Astrocyte (in vitro differentiated cells and primary cell): ENCODE results near the gene MCAT. TPM values are rescaled to one million over a fixed set of nuclear protein-coding genes. Genes with fewer than 3 reads are reported as not detected.

ENCODE experiments used
- DNase-seq: peaks from one replicate; pipeline ENCODE4 v3.0.0-alpha.2; 2010; ENCODE audit warnings: low read depth
- FAIRE-seq: peaks from 2 replicates; lab custom pipeline; 2011; peaks lifted over from hg19 to GRCh38; lab: Jason Lieb, UNC
- H2AFZ ChIP-seq: 2 replicates; pipeline ENCODE4 v1.6.0; 2012; ENCODE audit warnings: low read depth, low read length, inconsistent platforms
- H3K27ac ChIP-seq: 2 replicates; pipeline ENCODE4 v1.5.1; 2011; ENCODE audit warnings: low read depth, low read length, inconsistent platforms
- H3K27me3 ChIP-seq: 2 replicates; pipeline ENCODE4 v1.6.0; 2011; ENCODE audit warnings: low read length, inconsistent platforms; ENCODE audit not compliant: insufficient read depth
- H3K36me3 ChIP-seq: 2 replicates; pipeline ENCODE4 v1.5.1; 2011; ENCODE audit warnings: low read length, inconsistent platforms; ENCODE audit not compliant: insufficient read depth
- H3K4me1 ChIP-seq: 2 replicates; pipeline ENCODE4 v1.5.1; 2011; ENCODE audit warnings: low read length, inconsistent platforms; ENCODE audit not compliant: insufficient read depth
- H3K4me2 ChIP-seq: 2 replicates; pipeline ENCODE4 v1.6.0; 2012; ENCODE audit warnings: low read length, inconsistent platforms
- H3K4me3 ChIP-seq: 2 replicates; pipeline ENCODE4 v1.5.1; 2011; ENCODE audit warnings: low read depth, mild to moderate bottlenecking, low read length, inconsistent platforms; ENCODE audit not compliant: insufficient read depth
- H3K79me2 ChIP-seq: 2 replicates; pipeline ENCODE4 v1.6.0; 2012; ENCODE audit warnings: mild to moderate bottlenecking, low read length, inconsistent platforms; ENCODE audit not compliant: insufficient read depth
- H3K9ac ChIP-seq: 2 replicates; pipeline ENCODE4 v1.6.0; 2012; ENCODE audit warnings: mild to moderate bottlenecking, low read length, inconsistent platforms
- H3K9me3 ChIP-seq: 2 replicates; pipeline ENCODE4 v1.5.1; 2012; ENCODE audit warnings: low read depth, mild to moderate bottlenecking, low read length, inconsistent platforms; ENCODE audit not compliant: insufficient read depth
- H4K20me1 ChIP-seq: 2 replicates; pipeline ENCODE4 v1.6.0; 2012; ENCODE audit warnings: low read length, inconsistent platforms; ENCODE audit not compliant: insufficient read depth
- H3K27ac Mint-ChIP-seq: one replicate; pipeline ENCODE4 v1.8.0; 2021; ENCODE audit warnings: mild to moderate bottlenecking, mixed read lengths; ENCODE audit not compliant: unreplicated experiment
- H3K27me3 Mint-ChIP-seq: one replicate; pipeline ENCODE4 v1.8.0; 2021; ENCODE audit warnings: low read depth, mixed read lengths; ENCODE audit not compliant: unreplicated experiment
- H3K36me3 Mint-ChIP-seq: one replicate; pipeline ENCODE4 v1.8.0; 2021; ENCODE audit warnings: low read depth, mixed read lengths; ENCODE audit not compliant: unreplicated experiment
- H3K4me1 Mint-ChIP-seq: one replicate; pipeline ENCODE4 v1.8.0; 2021; ENCODE audit warnings: low read depth, mixed read lengths; ENCODE audit not compliant: unreplicated experiment
- H3K4me3 Mint-ChIP-seq: one replicate; pipeline ENCODE4 v1.8.0; 2021; ENCODE audit warnings: mild to moderate bottlenecking, moderate library complexity, mixed read lengths; ENCODE audit not compliant: unreplicated experiment
- H3K9me3 Mint-ChIP-seq: one replicate; pipeline ENCODE4 v1.8.0; 2021; ENCODE audit warnings: mild to moderate bottlenecking, mixed read lengths; ENCODE audit not compliant: unreplicated experiment
- EZH2 ChIP-seq: IDR thresholded peaks from 2 replicates; pipeline ENCODE4 v1.6.1; 2012; ENCODE audit warnings: mild to moderate bottlenecking, low read length, inconsistent platforms; ENCODE audit not compliant: insufficient read depth
- total RNA-seq: library from RNA; stranded (reverse); gene quantifications from 2 replicates; pipeline ENCODE4 v1.2.1, GENCODE V29; 2021
- TF ChIP-seq, protein P1 (sequence below): IDR thresholded peaks from 2 replicates; pipeline ENCODE4 v1.5.1; 2011; ENCODE audit warnings: low read depth, mild to moderate bottlenecking, inconsistent platforms, low read length, moderate library complexity; ENCODE audit not compliant: insufficient read depth

MCAT gene
- total RNA-seq, 1 donor from 2014 or later: 15.1 TPM

- Mint-ChIP-seq H3K27ac (no peak overlapping the region), H3K36me3 (peaks cover 12% of the 10 kb centered on the region), H3K27me3 (no peaks in the 10 kb centered on the region), H3K4me3 (no peak overlapping the region), H3K4me1 (no peaks in the 10 kb centered on the region), H3K9me3 (no peaks in the 10 kb centered on the region)
- H4K20me1 ChIP-seq: peaks cover 3% of the 10 kb centered on the region
- no peaks in the 10 kb centered on the region for H3K9me3 ChIP-seq
- H3K4me1 ChIP-seq: no peaks in the 10 kb centered on the region
- FAIRE-seq: no peak
- H2AFZ ChIP-seq: no peak overlapping the region
- no peak overlapping the region for H3K4me2 ChIP-seq
- H3K27ac ChIP-seq: no peak overlapping the region
- no peaks in the 10 kb centered on the region for H3K79me2 ChIP-seq
- H3K36me3 ChIP-seq: no peaks in the 10 kb centered on the region
- TF ChIP-seq, protein P1, sequence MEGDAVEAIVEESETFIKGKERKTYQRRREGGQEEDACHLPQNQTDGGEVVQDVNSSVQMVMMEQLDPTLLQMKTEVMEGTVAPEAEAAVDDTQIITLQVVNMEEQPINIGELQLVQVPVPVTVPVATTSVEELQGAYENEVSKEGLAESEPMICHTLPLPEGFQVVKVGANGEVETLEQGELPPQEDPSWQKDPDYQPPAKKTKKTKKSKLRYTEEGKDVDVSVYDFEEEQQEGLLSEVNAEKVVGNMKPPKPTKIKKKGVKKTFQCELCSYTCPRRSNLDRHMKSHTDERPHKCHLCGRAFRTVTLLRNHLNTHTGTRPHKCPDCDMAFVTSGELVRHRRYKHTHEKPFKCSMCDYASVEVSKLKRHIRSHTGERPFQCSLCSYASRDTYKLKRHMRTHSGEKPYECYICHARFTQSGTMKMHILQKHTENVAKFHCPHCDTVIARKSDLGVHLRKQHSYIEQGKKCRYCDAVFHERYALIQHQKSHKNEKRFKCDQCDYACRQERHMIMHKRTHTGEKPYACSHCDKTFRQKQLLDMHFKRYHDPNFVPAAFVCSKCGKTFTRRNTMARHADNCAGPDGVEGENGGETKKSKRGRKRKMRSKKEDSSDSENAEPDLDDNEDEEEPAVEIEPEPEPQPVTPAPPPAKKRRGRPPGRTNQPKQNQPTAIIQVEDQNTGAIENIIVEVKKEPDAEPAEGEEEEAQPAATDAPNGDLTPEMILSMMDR: no peak
- TF ChIP-seq EZH2: no peak
- no peak overlapping the region for H3K9ac ChIP-seq
- no peak for DNase-seq
- no peak overlapping the region for H3K4me3 ChIP-seq
- no peaks in the 10 kb centered on the region for H3K27me3 ChIP-seq
Observed at GRCh38 chr22:43174941-43175531, 31.8 kb upstream of the MCAT start.

DNA sequence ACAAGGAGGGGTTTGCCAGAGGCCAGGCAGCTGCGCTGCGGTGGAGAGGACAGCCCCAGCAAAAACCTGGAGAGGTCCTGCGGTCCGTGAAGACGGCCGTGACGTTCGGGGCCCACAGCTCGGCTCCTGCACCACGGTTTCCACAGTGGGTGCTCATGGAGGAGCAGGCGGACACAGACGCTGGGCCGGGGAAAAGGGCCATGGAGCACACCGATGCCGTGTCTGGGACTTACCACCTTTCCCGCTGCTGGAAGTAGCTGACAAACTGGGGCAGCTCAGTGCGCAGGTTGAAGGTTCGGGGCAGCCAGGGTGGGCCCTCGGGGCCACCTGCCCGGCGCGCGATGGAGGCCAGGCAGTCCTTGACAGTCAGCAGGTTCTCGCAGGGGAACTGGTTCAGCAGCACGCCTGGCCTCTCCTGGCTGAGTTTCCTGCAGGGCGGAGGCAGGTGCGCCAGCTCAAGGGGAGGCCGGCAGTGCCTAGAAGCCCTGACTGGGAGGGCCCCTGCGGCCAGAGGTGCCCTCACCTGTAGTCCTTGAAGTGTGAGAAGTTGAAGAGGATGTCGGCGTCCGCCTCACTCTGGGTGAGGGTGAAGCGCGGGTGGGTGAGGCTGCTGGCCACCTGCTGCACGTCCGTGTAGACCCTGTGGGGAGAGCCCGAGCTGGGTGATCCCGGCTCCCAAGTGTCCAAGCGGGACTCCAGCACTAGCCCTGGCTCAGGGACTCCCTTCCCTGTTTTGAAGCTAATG, 30.9 kb upstream of the MCAT start:
- Histone ChIP-seq H3K9ac (no peak overlapping the region), H3K27me3 (no peaks in the 10 kb centered on the region), H3K4me2 (no peak overlapping the region), H2AFZ (no peak overlapping the region), H3K9me3 (no peaks in the 10 kb centered on the region), H3K4me3 (no peak overlapping the region), H3K79me2 (no peaks in the 10 kb centered on the region), H4K20me1 (no peaks in the 10 kb centered on the region), H3K36me3 (no peaks in the 10 kb centered on the region), H3K27ac (no peak overlapping the region), H3K4me1 (no peaks in the 10 kb centered on the region)
- TF ChIP-seq, protein P1: no peak
- no peak for TF ChIP-seq EZH2
- DNase-seq: no peak
- no peaks in the 10 kb centered on the region for H3K9me3 Mint-ChIP-seq
- H3K4me3 Mint-ChIP-seq: no peak overlapping the region
- no peak overlapping the region for H3K27ac Mint-ChIP-seq
- H3K27me3 Mint-ChIP-seq: no peaks in the 10 kb centered on the region
- FAIRE-seq: no peak
- H3K4me1 Mint-ChIP-seq: no peaks in the 10 kb centered on the region
- H3K36me3 Mint-ChIP-seq: peaks cover 5% of the 10 kb centered on the region

DNA sequence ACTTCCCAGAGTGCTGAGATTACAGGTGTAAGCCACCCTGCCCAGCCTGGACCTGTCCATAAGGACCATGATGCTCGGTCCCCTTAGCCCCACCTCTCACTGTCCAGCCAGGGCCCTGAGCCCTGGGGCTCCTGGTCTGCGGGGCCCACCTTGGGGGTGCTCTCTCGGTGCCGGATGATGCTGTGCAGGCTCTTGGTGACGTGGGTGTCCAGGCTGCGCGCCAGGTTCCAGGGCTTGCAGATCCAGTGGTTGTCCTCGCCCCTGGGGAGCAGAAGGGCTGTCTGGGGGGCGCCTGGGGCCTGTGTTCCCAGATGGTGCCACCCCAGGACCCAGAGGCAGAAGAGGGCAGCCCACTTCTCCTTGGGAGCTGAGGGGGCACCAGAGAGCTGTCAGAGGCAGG, 30.4 kb upstream of the MCAT start:
- Mint-ChIP-seq H3K27ac (no peak overlapping the region), H3K4me3 (no peak overlapping the region), H3K4me1 (peaks cover 4% of the 10 kb centered on the region), H3K36me3 (peaks cover 4% of the 10 kb centered on the region), H3K9me3 (no peaks in the 10 kb centered on the region), H3K27me3 (no peaks in the 10 kb centered on the region)
- no peak overlapping the region for H2AFZ ChIP-seq
- FAIRE-seq (no peak), DNase-seq (no peak)
- no peak overlapping the region for H3K9ac ChIP-seq
- H3K79me2 ChIP-seq: no peaks in the 10 kb centered on the region
- H3K27me3 ChIP-seq: no peaks in the 10 kb centered on the region
- no peak overlapping the region for H3K27ac ChIP-seq
- no peak overlapping the region for H3K4me3 ChIP-seq
- no peak overlapping the region for H3K4me2 ChIP-seq
- H3K4me1 ChIP-seq: peaks cover 3% of the 10 kb centered on the region
- TF ChIP-seq, protein P1: no peak
- no peak for TF ChIP-seq EZH2
- no peaks in the 10 kb centered on the region for H3K36me3 ChIP-seq
- peaks cover 4% of the 10 kb centered on the region for H4K20me1 ChIP-seq
- H3K9me3 ChIP-seq: no peaks in the 10 kb centered on the region
